K562 (cell line): ENCODE data around the gene AMBRA1. TPM values are rescaled to one million over a fixed set of nuclear protein-coding genes. Genes with fewer than 3 reads are reported as not detected.

Source experiments
- ADNP ChIP-seq: fragments of 200-800 bp; sonication (Bioruptor generic); IDR thresholded peaks from 2 replicates; pipeline ENCODE4 v1.6.1; 2016; ENCODE audit warnings: missing genetic modification characterization, missing compliant biosample characterization
- ASH1L ChIP-seq: fragments of 450-650 bp; IDR thresholded peaks from 2 replicates; pipeline ENCODE4 v1.6.1; 2018; ENCODE audit warnings: borderline replicate concordance, mild to moderate bottlenecking, low read depth; ENCODE audit not compliant: partially characterized antibody
- JUNB ChIP-seq: fragments of 450-650 bp; formaldehyde crosslinking; conservative IDR thresholded peaks from 2 replicates; pipeline ENCODE4 v1.4.0; 2020; ENCODE audit warnings: mild to moderate bottlenecking
- MCM7 ChIP-seq, 2 experiments: fragments of 450-650 bp; IDR thresholded peaks; 2 replicates each; pipeline ENCODE4 v1.6.1; 2016 to 2018
- MEF2A ChIP-seq: IDR thresholded peaks from 2 replicates; pipeline ENCODE4 v1.6.1; 2011; ENCODE audit warnings: low read depth, mild to moderate bottlenecking, low read length, moderate library complexity; ENCODE audit not compliant: control insufficient read depth
- SETDB1 ChIP-seq: IDR thresholded peaks from one replicate; pipeline ENCODE4 v1.6.1; 2012; ENCODE audit warnings: low read length, control low read depth, inconsistent platforms
- TBP ChIP-seq: optimal IDR thresholded peaks from 2 replicates; pipeline ENCODE3; 2011; ENCODE audit warnings: low read depth, low read length, improper control_type of control experiment
- TEAD4 ChIP-seq, 2 experiments: sonication (generic) in 1 of 2; formaldehyde crosslinking in 1 of 2; IDR thresholded peaks; 2 replicates each; pipeline versions ENCODE4 v1.6.1 to v1.8.0; 2012 to 2022; ENCODE audit warnings: borderline replicate concordance in 1 of 2, inconsistent platforms in 1 of 2, low read length in 1 of 2, mild to moderate bottlenecking in 1 of 2, missing genetic modification reagents in 1 of 2
- ZNF140 ChIP-seq: fragments of 250-450 bp; sonication (Bioruptor Pico); IDR thresholded peaks from 2 replicates; pipeline ENCODE4 v1.8.0; 2021; ENCODE audit warnings: moderate library complexity, mild to moderate bottlenecking, inconsistent platforms
- ZNF79 ChIP-seq: fragments of 250-450 bp; sonication (Bioruptor Pico); IDR thresholded peaks from 2 replicates; pipeline ENCODE4 v1.4.0; 2020; ENCODE audit warnings: low read depth, mild to moderate bottlenecking, moderate library complexity
- polyA plus RNA-seq, 8 experiments: library from polyadenylated mRNA; depleted of rRNA in 4 of 8; stranded (reverse) in 5 of 8; unstranded in 3 of 8; fragments of >200 nt; fragmentation: Nextera tagmentation in 2 of 8; fragmentation: Illumina TruSeq in 1 of 8; extraction: Ambion mirVana in 2 of 8; extraction: Trizol in 1 of 8; gene quantifications; 2 replicates each; pipeline versions ENCODE4 v1.2.1 to v1.2.3, GENCODE V29; 2011 to 2014; ENCODE audit warnings: inconsistent platforms in 1 of 8, missing spikeins in 1 of 8
- total RNA-seq, 7 experiments: library from RNA; depleted of rRNA in 6 of 7; stranded (reverse); fragments of >200 nt in 6 of 7; fragmentation: Illumina TruSeq in 2 of 7; extraction: Trizol in 2 of 7; gene quantifications; 2 replicates each; pipeline versions ENCODE4 v1.2.1 to v1.2.3, GENCODE V29; 2011 to 2021; ENCODE audit warnings: low replicate concordance in 1 of 7
- TF ChIP-seq, protein P1 (sequence below), 2 experiments: fragments of 450-650 bp in 1 of 2; sonication (generic) in 1 of 2; formaldehyde crosslinking in 1 of 2; IDR thresholded peaks; 2 replicates each; pipeline versions ENCODE4 v1.7.1 to v1.9.0; 2016 to 2022; ENCODE audit warnings: inconsistent platforms in 1 of 2, mild to moderate bottlenecking in 1 of 2, missing genetic modification reagents in 1 of 2
- TF ChIP-seq, protein P2 (sequence below): IDR thresholded peaks from 2 replicates; pipeline ENCODE4 v1.6.1; 2011; ENCODE audit warnings: borderline replicate concordance, low read depth, mild to moderate bottlenecking, moderate library complexity, low read length; ENCODE audit not compliant: insufficient read depth, poor library complexity, severe bottlenecking
- TF ChIP-seq, protein P3 (sequence below): sonication (generic); formaldehyde crosslinking; IDR thresholded peaks from 2 replicates; pipeline ENCODE4 v1.8.0; 2022; ENCODE audit warnings: mild to moderate bottlenecking, missing genetic modification reagents

The AMBRA1 gene
- total and polyA plus RNA-seq, 9 of the 15 experiments (the other 6 are each of a cell fraction or from before 2014, with no cell fraction given), result 0.15 to 24.5 (median 13.0) TPM

DNA sequence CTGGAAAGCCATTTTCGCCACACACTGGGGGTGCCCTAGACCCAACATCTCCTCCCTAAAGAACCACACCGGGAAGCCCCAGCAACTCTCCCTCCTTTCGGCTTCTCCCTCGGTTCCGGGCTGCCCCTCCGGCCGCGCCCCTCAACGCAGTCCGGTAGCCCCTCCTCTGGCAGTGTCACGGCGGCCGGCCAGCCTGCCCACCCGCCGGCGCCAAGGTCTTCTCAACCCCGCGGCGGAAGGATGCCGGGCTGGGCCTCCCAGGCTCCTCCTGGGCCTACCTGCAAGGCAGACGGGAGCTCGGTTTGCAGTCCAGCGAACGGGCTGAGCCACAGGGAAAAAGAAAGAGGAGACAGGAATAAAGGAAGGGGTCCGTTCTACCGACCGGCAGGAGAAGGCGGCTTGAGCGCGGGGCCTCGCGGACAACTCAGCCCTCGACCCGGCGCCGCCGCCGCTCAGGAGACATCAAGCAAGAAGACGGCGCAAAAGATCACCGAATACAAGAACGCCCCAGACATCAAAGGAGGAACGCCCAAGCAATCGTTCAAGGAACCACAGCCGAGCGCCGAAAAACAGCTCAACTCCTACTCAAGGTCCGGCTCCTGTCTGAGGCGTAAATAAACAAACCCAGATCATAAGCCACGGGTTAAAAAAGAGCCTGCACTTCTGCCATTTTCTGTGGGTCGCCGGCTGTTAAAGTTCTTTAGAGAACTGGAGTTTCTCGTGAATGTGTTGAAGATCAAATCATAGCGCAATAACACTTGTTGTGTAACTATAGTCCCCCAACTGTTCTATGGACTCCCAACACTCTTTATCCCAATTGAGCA, at the start of gene AMBRA1 (continued):
- TF ChIP-seq, protein P1, sequence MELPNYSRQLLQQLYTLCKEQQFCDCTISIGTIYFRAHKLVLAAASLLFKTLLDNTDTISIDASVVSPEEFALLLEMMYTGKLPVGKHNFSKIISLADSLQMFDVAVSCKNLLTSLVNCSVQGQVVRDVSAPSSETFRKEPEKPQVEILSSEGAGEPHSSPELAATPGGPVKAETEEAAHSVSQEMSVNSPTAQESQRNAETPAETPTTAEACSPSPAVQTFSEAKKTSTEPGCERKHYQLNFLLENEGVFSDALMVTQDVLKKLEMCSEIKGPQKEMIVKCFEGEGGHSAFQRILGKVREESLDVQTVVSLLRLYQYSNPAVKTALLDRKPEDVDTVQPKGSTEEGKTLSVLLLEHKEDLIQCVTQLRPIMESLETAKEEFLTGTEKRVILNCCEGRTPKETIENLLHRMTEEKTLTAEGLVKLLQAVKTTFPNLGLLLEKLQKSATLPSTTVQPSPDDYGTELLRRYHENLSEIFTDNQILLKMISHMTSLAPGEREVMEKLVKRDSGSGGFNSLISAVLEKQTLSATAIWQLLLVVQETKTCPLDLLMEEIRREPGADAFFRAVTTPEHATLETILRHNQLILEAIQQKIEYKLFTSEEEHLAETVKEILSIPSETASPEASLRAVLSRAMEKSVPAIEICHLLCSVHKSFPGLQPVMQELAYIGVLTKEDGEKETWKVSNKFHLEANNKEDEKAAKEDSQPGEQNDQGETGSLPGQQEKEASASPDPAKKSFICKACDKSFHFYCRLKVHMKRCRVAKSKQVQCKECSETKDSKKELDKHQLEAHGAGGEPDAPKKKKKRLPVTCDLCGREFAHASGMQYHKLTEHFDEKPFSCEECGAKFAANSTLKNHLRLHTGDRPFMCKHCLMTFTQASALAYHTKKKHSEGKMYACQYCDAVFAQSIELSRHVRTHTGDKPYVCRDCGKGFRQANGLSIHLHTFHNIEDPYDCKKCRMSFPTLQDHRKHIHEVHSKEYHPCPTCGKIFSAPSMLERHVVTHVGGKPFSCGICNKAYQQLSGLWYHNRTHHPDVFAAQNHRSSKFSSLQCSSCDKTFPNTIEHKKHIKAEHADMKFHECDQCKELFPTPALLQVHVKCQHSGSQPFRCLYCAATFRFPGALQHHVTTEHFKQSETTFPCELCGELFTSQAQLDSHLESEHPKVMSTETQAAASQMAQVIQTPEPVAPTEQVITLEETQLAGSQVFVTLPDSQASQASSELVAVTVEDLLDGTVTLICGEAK (IDR thresholded peaks at IDR 0.05), result 0 out of 2 replicates have a peak, but pooled peaks have one; percentile 41
- TF ChIP-seq, protein P1 (CRISPR knock-in tag; IDR thresholded peaks at IDR 0.05), result no peak
- TF ChIP-seq ZNF140 (no peak), ADNP (no peak), TBP (peak; percentile 89), JUNB (no peak), TEAD4 (IDR thresholded peaks at IDR 0.05; ENCODE audit: low read length) (no peak), TEAD4 (CRISPR knock-in tag; IDR thresholded peaks at IDR 0.05; ENCODE audit: borderline replicate concordance) (0 out of 2 replicates have a peak, but pooled peaks have one; percentile 22), MEF2A (0 out of 2 replicates have a peak, but pooled peaks have one; percentile 49), ASH1L (no peak), ZNF79 (CRISPR knock-in tag) (no peak), SETDB1 (no peak), MCM7 (IDR thresholded peaks at IDR 0.05) (no peak)
- TF ChIP-seq, protein P2, sequence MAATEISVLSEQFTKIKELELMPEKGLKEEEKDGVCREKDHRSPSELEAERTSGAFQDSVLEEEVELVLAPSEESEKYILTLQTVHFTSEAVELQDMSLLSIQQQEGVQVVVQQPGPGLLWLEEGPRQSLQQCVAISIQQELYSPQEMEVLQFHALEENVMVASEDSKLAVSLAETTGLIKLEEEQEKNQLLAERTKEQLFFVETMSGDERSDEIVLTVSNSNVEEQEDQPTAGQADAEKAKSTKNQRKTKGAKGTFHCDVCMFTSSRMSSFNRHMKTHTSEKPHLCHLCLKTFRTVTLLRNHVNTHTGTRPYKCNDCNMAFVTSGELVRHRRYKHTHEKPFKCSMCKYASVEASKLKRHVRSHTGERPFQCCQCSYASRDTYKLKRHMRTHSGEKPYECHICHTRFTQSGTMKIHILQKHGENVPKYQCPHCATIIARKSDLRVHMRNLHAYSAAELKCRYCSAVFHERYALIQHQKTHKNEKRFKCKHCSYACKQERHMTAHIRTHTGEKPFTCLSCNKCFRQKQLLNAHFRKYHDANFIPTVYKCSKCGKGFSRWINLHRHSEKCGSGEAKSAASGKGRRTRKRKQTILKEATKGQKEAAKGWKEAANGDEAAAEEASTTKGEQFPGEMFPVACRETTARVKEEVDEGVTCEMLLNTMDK, result no peak
- TF ChIP-seq, protein P3, sequence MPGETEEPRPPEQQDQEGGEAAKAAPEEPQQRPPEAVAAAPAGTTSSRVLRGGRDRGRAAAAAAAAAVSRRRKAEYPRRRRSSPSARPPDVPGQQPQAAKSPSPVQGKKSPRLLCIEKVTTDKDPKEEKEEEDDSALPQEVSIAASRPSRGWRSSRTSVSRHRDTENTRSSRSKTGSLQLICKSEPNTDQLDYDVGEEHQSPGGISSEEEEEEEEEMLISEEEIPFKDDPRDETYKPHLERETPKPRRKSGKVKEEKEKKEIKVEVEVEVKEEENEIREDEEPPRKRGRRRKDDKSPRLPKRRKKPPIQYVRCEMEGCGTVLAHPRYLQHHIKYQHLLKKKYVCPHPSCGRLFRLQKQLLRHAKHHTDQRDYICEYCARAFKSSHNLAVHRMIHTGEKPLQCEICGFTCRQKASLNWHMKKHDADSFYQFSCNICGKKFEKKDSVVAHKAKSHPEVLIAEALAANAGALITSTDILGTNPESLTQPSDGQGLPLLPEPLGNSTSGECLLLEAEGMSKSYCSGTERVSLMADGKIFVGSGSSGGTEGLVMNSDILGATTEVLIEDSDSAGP, result no peak
